Measurements from ENCODE around the gene AXIN1.

DNA sequence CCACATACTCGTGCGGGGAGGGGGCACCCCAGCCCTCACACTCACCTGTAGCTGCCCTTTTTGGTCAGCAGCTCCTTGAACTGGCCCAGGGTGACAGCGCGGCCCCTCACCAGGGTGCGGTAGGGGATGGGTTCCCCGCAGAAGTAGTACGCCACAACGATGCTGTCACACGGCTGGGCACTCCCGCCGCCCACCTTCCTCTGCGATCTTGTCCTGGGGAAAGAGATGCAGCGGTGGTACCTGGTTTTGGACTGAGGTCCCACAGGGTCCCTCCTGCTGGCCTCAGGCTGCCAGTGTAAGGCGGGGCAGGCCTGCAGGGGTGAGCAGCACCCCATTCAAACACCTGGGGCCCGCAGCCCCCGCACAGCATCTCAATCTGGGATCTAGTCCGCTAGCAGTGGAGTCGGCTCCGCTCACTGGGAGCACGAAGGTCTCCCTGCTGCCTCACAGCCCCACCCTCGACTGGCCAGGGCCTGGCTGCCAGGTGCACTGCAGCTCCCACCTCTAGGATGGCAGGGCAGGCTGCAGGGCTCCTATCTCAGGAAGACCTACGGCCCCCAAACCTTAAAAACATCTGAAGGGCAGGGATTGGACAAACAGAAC lies 63.0 kb downstream of the AXIN1 start:
- TF ChIP-seq, protein P1, sequence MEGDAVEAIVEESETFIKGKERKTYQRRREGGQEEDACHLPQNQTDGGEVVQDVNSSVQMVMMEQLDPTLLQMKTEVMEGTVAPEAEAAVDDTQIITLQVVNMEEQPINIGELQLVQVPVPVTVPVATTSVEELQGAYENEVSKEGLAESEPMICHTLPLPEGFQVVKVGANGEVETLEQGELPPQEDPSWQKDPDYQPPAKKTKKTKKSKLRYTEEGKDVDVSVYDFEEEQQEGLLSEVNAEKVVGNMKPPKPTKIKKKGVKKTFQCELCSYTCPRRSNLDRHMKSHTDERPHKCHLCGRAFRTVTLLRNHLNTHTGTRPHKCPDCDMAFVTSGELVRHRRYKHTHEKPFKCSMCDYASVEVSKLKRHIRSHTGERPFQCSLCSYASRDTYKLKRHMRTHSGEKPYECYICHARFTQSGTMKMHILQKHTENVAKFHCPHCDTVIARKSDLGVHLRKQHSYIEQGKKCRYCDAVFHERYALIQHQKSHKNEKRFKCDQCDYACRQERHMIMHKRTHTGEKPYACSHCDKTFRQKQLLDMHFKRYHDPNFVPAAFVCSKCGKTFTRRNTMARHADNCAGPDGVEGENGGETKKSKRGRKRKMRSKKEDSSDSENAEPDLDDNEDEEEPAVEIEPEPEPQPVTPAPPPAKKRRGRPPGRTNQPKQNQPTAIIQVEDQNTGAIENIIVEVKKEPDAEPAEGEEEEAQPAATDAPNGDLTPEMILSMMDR (IDR thresholded peaks at IDR 0.05) = no peak
- TF ChIP-seq POLR2A (IDR thresholded peaks at IDR 0.05) (no peak), POLR2AphosphoS5 (IDR thresholded peaks at IDR 0.05) (no peak), EP300 (IDR thresholded peaks at IDR 0.05) (no peak)
